GM23338 (cell line): ENCODE results near the gene MGAT5. TPM values are rescaled to one million over a fixed set of nuclear protein-coding genes. Genes with fewer than 3 reads are reported as not detected.

Experiments
- ATAC-seq: fragments of 200-7000 bp; cut with Tn5 transposase; 3 replicates; pipeline ENCODE4 v1.9.1; 2020
- DNase-seq: peaks from one replicate; pipeline ENCODE4 v3.0.0-alpha.2; 2015; ENCODE audit warnings: low spot score
- H2AFZ ChIP-seq: fragments of 200-600 bp; sonication (generic); 2 replicates; pipeline ENCODE4 v1.8.0; 2016; ENCODE audit warnings: antibody characterized with exemption, mild to moderate bottlenecking, moderate library complexity
- H3F3A ChIP-seq: fragments of 200-600 bp; sonication (generic); replicated peaks from 2 replicates; pipeline ENCODE4 v1.8.0; 2017; ENCODE audit warnings: antibody characterized with exemption, mixed run types, low read depth
- H3K27ac ChIP-seq: fragments of 200-600 bp; sonication (generic); 2 replicates; pipeline ENCODE4 v1.6.1; 2016; ENCODE audit warnings: low read depth
- H3K27me3 ChIP-seq: fragments of 200-600 bp; sonication (generic); 2 replicates; pipeline ENCODE4 v1.8.0; 2016; ENCODE audit warnings: mild to moderate bottlenecking, mixed run types, moderate library complexity; ENCODE audit not compliant: insufficient read depth
- H3K36me3 ChIP-seq: fragments of 200-600 bp; sonication (generic); 2 replicates; pipeline ENCODE4 v1.8.0; 2016; ENCODE audit warnings: mild to moderate bottlenecking; ENCODE audit not compliant: insufficient read depth
- H3K4me1 ChIP-seq: fragments of 200-600 bp; sonication (generic); 2 replicates; pipeline ENCODE4 v1.8.0; 2016; ENCODE audit warnings: mild to moderate bottlenecking, moderate library complexity; ENCODE audit not compliant: insufficient read depth
- H3K4me2 ChIP-seq: fragments of 200-600 bp; sonication (generic); 2 replicates; pipeline ENCODE4 v1.7.1; 2017; ENCODE audit warnings: mixed run types
- H3K4me3 ChIP-seq: fragments of 200-600 bp; sonication (generic); 2 replicates; pipeline ENCODE4 v1.6.1; 2016; ENCODE audit warnings: mixed run types
- H3K79me2 ChIP-seq: fragments of 200-600 bp; sonication (generic); replicated peaks from 2 replicates; pipeline ENCODE4 v1.8.0; 2017; ENCODE audit warnings: mild to moderate bottlenecking; ENCODE audit not compliant: insufficient read depth
- H3K9me2 ChIP-seq: fragments of 200-600 bp; sonication (generic); 2 replicates; pipeline ENCODE4 v1.8.0; 2017; ENCODE audit not compliant: insufficient read depth
- H4K20me1 ChIP-seq: fragments of 200-600 bp; sonication (generic); replicated peaks from 2 replicates; pipeline ENCODE4 v1.8.0; 2017; ENCODE audit warnings: mild to moderate bottlenecking; ENCODE audit not compliant: insufficient read depth
- H3K27ac Mint-ChIP-seq: 2 replicates; pipeline ENCODE4 v1.8.0; 2020; ENCODE audit warnings: inconsistent platforms, mild to moderate bottlenecking, moderate library complexity, mixed read lengths
- H3K27me3 Mint-ChIP-seq: 3 replicates; pipeline ENCODE4 v1.8.0; 2022; ENCODE audit warnings: low read depth, mild to moderate bottlenecking, moderate library complexity, mixed read lengths, inconsistent platforms; ENCODE audit not compliant: insufficient read depth, poor library complexity
- H3K36me3 Mint-ChIP-seq: 3 replicates; pipeline ENCODE4 v1.8.0; 2021; ENCODE audit warnings: low read depth, mild to moderate bottlenecking, inconsistent platforms, moderate library complexity, mixed read lengths
- H3K4me1 Mint-ChIP-seq: 3 replicates; pipeline ENCODE4 v1.8.0; 2020; ENCODE audit warnings: mild to moderate bottlenecking, inconsistent platforms, mixed read lengths
- H3K4me3 Mint-ChIP-seq: 3 replicates; pipeline ENCODE4 v1.8.0; 2021; ENCODE audit warnings: moderate library complexity, mild to moderate bottlenecking, inconsistent platforms, mixed read lengths
- H3K9me3 Mint-ChIP-seq: 3 replicates; pipeline ENCODE4 v1.8.0; 2020; ENCODE audit warnings: moderate library complexity, mild to moderate bottlenecking, inconsistent platforms, mixed read lengths
- EZH2 ChIP-seq: fragments of 200-600 bp; sonication (generic); IDR thresholded peaks from one replicate; pipeline ENCODE4 v1.8.0; 2017; ENCODE audit warnings: antibody characterized with exemption, mild to moderate bottlenecking, low read depth; ENCODE audit not compliant: unreplicated experiment
- POLR2AphosphoS5 ChIP-seq: IDR thresholded peaks from 2 replicates; pipeline ENCODE4 v1.6.1; 2016; ENCODE audit warnings: antibody characterized with exemption, low read depth
- STAT1 ChIP-seq: IDR thresholded peaks from one replicate; pipeline ENCODE4 v1.6.1; 2016; ENCODE audit warnings: antibody characterized with exemption; ENCODE audit not compliant: unreplicated experiment
- ZNF114 ChIP-seq: fragments of 250-450 bp; sonication (Bioruptor Pico); IDR thresholded peaks from 2 replicates; pipeline ENCODE4 v1.5.0; 2020; ENCODE audit warnings: mild to moderate bottlenecking, moderate library complexity
- ZNF331 ChIP-seq: fragments of 250-450 bp; sonication (Bioruptor Pico); IDR thresholded peaks from 2 replicates; pipeline ENCODE4 v1.5.0; 2020; ENCODE audit warnings: low read depth, mild to moderate bottlenecking, moderate library complexity
- ZNF462 ChIP-seq: fragments of 250-450 bp; sonication (Bioruptor Pico); IDR thresholded peaks from 2 replicates; pipeline ENCODE4 v1.5.0; 2020; ENCODE audit warnings: mild to moderate bottlenecking, moderate library complexity
- polyA plus RNA-seq: library from polyadenylated mRNA; unstranded; fragments of >200 nt; fragmentation: Nextera tagmentation; extraction: Ambion mirVana; gene quantifications from 2 replicates; pipeline ENCODE4 v1.2.1, GENCODE V29; 2016
- total RNA-seq: library from RNA; depleted of rRNA; stranded (reverse); fragments of >200 nt; shearing (Covaris generic); gene quantifications from 2 replicates; pipeline ENCODE4 v1.2.3, GENCODE V29; 2014
- TF ChIP-seq, protein P1 (sequence below): IDR thresholded peaks from one replicate; pipeline ENCODE4 v1.6.1; 2018; ENCODE audit warnings: antibody characterized with exemption; ENCODE audit not compliant: unreplicated experiment
- TF ChIP-seq, protein P2 (sequence below): IDR thresholded peaks from 2 replicates; pipeline ENCODE4 v1.6.1; 2016; ENCODE audit warnings: antibody characterized with exemption

MGAT5 gene
- total and polyA plus RNA-seq, 2 experiments from 2014 or later, result 4.6 to 27.6 TPM

DNA sequence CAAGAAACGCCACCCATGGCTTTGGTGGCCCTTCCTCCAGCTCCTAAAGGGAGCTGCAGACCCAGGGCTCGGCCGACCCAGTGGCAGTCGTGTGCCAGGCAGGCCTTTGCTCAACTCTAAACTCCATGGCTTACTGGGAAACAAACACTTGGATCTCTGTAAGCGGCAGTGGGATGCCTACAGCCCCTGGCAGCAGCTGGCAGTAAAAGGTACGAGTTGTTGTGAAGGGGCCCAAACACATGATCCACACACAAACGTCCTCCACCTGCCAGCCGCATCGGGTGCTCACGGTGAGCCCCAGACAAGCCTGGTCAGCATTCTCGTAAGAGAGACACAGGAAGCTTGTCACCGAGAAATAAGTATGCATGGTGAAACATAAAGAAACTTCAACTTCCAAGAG is 214.9 kb downstream of the MGAT5 start:
- Histone ChIP-seq H3K27me3 (no peaks in the 10 kb centered on the region), H3K27ac (no peak overlapping the region), H2AFZ (no peak overlapping the region), H3K4me1 (no peaks in the 10 kb centered on the region), H3K79me2 (no peaks in the 10 kb centered on the region), H3K36me3 (no peaks in the 10 kb centered on the region), H3K4me3 (no peak overlapping the region), H3K4me2 (no peak overlapping the region), H4K20me1 (no peaks in the 10 kb centered on the region), H3K9me2 (0 out of 2 replicates have a peak, but pooled peaks cover 3% of the 10 kb centered on the region), H3F3A (no peaks in the 10 kb centered on the region)
- H3K27me3 Mint-ChIP-seq, result peaks cover 6% of the 10 kb centered on the region
- no peak overlapping the region for H3K27ac Mint-ChIP-seq
- no peaks in the 10 kb centered on the region; the same call in 2 of the 3 replicates for H3K9me3 Mint-ChIP-seq
- no peaks in the 10 kb centered on the region for H3K36me3 Mint-ChIP-seq
- DNase-seq (no peak), ATAC-seq (no peak)
- TF ChIP-seq, protein P1, sequence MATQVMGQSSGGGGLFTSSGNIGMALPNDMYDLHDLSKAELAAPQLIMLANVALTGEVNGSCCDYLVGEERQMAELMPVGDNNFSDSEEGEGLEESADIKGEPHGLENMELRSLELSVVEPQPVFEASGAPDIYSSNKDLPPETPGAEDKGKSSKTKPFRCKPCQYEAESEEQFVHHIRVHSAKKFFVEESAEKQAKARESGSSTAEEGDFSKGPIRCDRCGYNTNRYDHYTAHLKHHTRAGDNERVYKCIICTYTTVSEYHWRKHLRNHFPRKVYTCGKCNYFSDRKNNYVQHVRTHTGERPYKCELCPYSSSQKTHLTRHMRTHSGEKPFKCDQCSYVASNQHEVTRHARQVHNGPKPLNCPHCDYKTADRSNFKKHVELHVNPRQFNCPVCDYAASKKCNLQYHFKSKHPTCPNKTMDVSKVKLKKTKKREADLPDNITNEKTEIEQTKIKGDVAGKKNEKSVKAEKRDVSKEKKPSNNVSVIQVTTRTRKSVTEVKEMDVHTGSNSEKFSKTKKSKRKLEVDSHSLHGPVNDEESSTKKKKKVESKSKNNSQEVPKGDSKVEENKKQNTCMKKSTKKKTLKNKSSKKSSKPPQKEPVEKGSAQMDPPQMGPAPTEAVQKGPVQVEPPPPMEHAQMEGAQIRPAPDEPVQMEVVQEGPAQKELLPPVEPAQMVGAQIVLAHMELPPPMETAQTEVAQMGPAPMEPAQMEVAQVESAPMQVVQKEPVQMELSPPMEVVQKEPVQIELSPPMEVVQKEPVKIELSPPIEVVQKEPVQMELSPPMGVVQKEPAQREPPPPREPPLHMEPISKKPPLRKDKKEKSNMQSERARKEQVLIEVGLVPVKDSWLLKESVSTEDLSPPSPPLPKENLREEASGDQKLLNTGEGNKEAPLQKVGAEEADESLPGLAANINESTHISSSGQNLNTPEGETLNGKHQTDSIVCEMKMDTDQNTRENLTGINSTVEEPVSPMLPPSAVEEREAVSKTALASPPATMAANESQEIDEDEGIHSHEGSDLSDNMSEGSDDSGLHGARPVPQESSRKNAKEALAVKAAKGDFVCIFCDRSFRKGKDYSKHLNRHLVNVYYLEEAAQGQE, result no peak
- TF ChIP-seq EZH2, result no peak
- TF ChIP-seq ZNF331, result no peak
- no peak for TF ChIP-seq POLR2AphosphoS5
- TF ChIP-seq STAT1, result no peak
- TF ChIP-seq, protein P2, sequence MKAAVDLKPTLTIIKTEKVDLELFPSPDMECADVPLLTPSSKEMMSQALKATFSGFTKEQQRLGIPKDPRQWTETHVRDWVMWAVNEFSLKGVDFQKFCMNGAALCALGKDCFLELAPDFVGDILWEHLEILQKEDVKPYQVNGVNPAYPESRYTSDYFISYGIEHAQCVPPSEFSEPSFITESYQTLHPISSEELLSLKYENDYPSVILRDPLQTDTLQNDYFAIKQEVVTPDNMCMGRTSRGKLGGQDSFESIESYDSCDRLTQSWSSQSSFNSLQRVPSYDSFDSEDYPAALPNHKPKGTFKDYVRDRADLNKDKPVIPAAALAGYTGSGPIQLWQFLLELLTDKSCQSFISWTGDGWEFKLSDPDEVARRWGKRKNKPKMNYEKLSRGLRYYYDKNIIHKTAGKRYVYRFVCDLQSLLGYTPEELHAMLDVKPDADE, result no peak
- no peak for TF ChIP-seq ZNF462 (CRISPR knock-in tag)
- no peak for TF ChIP-seq ZNF114
- no peak overlapping the region for H3K4me3 Mint-ChIP-seq
- H3K4me1 Mint-ChIP-seq, result peaks cover 4% of the 10 kb centered on the region; the same call in 2 of the 3 replicates
